HG02840 (cell line): ENCODE measurements around the gene ZDHHC8.

ENCODE experiments used
- ATAC-seq: cut with Tn5 transposase; IDR thresholded peaks from one replicate; pipeline ENCODE4 v1.9.1; 2021; ENCODE audit warnings: mild to moderate bottlenecking, moderate library complexity, moderate number of reproducible peaks; ENCODE audit not compliant: unreplicated experiment, low FRiP score

Gene ZDHHC8, protein sequence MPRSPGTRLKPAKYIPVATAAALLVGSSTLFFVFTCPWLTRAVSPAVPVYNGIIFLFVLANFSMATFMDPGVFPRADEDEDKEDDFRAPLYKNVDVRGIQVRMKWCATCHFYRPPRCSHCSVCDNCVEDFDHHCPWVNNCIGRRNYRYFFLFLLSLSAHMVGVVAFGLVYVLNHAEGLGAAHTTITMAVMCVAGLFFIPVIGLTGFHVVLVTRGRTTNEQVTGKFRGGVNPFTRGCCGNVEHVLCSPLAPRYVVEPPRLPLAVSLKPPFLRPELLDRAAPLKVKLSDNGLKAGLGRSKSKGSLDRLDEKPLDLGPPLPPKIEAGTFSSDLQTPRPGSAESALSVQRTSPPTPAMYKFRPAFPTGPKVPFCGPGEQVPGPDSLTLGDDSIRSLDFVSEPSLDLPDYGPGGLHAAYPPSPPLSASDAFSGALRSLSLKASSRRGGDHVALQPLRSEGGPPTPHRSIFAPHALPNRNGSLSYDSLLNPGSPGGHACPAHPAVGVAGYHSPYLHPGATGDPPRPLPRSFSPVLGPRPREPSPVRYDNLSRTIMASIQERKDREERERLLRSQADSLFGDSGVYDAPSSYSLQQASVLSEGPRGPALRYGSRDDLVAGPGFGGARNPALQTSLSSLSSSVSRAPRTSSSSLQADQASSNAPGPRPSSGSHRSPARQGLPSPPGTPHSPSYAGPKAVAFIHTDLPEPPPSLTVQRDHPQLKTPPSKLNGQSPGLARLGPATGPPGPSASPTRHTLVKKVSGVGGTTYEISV

DNA sequence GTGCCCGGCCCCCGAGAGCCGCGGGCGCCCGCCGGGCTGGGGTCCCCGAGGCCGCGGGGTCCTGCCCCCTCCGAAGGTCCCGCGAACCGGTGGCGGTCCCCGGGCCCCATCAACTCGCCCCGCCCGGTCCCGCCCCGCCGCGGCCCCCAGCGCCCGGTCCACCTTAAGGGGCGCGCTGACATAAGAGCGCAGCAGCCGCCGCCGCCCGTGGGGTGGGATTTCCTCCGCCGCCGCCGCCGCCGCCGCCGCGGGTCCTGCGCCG is at the start of gene ZDHHC8:
ZDHHC8 (plus strand) TSS at position 208 of the 262 bp plus-strand sequence. CDS start 144 bp downstream, outside the sequence.
- no peak for ATAC-seq

DNA sequence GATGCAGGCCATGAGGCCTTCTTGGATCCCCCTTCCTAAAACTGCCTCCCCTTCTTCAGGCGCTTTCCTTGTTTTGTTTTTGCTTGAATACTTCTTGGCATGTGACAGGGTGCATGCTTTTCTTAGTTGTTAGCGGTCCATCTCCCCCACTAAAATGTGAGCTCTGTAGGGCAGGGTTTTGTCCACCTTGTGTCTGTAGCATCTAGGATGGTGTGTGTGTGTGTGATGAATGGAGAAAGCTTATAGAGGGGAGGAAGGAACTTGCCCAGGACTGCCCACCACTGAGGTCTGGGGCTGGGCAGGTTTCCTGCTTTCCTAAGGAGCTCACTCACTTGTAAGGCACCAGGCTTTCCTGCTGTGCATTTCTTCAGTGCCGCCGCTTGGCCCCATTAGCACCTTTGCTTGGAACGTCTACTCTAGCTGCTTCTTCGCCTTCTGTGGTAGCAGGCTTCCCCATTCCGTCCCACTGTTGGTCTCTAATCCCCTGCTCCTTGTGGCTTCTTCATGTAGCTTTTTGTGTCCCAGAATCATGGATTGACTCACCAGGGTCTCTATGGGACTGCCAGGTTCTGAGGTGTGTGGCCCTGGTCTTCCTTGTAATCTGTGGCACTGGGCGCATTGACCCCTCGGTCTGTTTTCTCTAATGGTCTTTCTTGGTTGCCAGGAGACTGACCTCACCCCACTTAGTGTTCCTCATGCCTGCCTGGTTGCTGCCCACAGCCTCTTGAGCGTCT is 48.3 kb upstream of the ZDHHC8 start:
- ATAC-seq, result no peak

DNA sequence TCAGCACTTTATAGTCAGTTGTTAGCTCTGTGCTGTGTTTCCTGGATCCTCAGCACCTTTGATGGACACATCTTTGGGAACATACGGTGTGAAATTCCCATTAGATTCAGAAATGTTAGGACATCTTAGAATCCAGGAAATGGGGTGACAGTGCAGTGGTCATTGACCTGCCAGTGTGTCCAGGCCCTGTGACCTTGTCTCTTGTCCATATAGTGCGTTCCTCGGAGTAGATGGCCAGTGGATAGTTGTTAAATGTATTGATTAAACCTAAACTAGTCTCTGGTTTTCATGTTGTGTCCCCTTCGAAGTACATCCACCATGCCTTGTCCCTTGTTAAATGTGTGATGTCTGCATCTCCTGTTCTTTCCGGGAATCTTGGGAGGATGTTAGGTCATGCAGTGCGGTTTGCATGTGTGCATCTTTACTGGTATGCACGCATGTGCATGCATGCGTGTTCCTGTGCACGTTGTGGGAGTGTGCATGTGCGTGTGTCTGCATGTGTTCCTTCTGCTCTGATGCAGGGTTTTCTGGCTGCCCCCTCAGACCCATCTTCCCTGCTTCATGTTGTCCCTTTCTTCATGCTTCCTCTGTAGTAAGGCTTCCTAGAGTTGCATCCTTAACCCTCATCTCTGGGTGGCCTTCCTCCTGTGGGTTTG is 47.6 kb upstream of the ZDHHC8 start:
- ATAC-seq, result no peak

DNA sequence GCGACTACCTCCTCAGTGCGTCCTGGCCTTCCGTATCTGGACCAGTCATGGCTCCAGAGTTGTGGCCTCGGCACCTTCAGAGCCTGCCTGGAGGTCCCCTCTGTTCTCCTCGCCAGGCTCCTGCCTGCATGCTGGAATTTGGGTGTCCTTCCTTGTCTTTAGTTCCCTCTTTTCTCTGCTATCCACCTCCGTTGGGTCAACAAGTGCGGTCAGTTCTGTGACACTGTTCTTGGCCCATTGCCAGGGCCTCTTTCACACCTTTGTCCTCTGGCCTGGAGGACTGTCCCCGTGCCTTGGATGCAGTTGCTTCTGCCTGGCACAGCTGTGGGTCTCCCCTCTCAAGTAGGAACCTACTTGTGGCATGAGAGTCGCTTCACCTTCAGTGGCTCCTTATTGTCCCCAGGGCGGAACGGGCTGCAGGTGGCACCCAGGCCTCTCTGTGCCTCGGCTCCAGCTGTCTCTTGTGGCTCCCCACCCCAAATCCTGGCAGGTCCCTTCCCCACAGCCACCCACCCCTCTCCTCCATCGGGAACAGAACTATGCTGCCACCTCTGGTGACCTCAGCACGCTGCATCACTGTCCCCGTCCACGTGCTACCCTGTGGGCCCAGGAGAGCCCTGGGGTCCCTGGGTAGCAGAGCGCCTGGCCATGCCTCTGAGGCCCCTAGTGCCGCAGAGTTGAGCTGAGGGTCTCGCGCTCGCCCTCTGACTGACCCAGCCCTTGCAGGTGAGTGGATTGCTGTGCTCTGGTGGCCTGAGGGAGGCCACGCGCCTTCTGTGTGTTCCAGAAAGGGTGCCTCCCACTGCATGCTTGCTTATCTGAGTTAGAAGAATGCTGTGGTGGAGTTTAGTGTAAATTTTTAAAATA is 46.8 kb upstream of the ZDHHC8 start:
- ATAC-seq, result no peak

DNA sequence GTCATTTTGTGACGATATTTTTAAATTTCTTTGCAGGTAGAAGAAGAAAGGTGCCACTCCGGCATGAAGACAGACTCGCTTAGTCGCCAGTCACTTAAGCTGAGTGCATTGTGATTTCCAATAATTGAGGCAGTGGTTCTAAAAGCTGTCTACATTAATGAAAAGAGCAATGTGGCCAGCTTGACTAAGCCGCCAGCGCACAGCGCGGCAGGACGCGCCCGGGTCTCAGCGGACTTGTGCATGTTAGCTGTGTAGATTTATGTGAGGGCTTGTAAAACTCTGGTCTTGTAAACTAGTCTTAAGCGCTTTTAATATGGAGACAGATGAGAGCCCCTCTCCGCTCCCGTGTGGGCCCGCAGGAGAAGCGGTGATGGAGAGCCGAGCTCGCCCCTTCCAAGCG is 46.0 kb upstream of the ZDHHC8 start:
- no peak for ATAC-seq

DNA sequence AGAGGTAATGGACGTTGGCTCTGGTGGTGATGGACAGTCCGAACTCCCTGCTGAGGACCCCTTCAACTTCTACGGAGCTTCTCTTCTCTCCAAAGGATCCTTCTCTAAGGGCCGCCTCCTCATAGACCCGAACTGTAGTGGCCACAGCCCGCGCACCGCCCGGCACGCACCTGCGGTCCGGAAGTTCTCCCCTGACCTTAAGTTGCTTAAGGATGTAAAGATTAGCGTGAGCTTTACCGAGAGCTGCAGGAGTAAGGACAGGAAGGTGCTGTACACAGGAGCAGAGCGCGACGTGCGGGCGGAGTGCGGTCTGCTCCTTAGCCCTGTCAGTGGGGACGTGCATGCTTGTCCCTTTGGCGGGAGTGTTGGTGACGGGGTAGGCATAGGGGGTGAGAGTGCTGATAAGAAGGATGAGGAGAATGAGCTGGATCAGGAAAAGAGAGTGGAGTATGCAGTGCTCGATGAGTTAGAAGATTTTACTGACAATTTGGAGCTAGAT is 45.5 kb upstream of the ZDHHC8 start:
- ATAC-seq, result no peak

DNA sequence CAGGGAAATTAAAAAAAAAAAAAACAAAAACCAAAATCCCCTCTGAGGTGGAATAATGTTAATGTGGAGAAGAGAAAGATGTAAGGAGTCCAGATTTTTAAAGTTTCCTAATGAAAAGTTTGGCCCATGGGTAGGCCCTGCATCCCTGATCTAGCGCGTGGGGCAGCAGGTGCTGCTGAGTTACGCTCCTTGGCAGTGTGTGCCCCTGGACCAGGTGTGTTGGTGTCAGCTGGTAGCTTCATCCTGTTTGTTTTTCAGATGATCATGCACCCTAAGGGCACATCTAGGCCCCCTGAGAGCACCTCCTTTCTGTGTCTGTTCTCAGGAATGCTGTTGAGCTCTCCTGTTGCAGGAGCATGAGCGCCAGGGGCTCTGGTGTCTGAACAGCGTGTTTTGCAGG is 44.8 kb upstream of the ZDHHC8 start:
- ATAC-seq, result no peak

DNA sequence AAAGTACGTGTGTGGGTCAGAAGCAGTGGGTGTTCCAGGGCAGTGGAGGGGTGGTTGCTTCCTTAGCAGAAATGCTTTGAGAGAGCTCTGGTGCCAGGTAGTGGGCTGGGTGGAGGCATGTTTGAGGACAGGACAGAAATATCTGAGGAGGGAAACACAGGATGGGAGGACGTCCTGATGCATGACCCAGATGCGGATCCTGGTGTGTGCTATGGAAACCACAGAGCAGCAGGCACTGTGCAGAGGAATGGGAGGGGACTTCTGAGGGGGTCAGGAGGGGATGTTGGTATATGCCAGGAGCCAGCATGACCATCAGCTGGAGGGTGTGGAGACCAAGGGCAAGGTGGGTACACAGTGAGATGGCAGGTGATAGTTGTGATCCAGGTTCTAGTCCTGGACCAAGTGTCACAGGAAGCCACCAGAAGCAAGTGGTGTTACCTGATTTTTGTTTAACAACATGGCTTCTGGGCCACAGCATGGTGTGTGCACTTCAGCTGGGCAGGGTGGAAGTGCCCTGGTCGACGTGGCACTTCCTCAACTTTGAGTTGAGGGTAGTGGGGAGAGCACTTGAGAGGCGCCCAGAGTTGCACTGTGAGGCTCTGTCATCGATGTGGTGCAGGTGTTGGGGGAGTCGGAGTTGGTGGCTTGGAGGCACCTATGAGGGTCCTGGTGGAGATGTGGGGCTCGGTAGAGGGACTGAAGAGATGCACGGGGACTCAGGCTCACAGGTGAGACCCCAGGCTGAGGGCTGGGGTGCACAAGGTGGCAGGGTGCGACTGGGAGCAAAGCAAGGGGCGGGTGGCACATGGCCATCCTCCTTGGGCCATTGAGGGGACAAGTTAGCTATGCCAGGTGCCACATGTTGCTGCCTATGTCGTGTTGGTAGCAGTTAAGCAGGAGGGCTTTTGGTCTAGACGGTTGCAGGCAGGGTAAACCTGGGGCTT is 44.0 kb upstream of the ZDHHC8 start:
- no peak for ATAC-seq

DNA sequence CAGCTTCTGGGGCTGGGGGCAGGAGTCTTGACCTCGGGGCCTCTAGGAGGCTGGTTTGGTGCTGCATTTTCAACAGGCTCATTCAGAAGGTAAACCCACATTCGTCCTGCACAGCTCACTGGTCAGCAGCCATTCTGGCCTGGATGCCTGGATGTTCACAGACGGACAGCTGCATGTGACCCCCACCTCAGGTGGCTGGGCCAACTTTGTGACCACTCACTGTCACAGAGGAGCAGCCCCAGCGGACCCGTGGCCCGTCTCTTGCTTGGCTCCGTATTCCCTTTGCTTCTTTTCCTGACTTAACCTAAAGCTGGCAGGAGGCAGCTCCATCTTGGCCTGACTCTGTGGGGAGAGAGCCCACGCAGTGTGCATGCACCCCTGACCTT is 43.3 kb upstream of the ZDHHC8 start:
- ATAC-seq, result no peak

DNA sequence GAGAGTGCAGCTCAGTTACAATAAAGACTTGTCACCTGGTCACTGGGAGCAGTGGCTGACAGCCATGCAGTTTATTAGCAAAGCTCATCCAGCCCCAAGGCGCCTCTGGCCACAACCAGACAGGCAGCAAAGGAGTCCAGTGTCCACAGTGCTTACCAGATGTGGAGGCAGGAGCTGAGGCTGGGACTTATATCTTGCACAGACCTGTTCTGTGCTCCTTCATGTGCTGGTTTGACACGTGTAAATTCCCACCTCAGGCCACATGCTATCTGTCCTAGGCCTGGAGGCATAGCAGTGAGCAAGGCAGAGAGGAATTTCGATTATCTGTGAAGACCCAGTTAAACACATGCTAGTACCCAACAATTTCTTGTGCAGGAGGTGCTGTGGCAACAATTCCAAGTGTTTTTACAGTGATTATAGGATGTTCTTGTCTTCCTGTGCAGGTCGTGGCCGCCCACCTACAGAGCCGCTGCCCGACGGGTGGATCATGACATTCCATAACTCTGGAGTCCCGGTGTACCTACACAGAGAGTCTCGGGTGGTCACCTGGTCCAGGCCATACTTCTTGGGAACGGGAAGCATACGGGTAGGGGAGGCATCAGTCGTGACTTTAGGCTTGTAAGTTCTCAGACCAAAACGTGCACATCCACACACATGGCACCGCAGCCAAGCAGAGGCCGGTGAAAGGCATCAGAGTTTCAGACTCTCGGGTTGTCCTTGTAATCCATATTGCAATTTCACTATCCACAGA is 42.2 kb upstream of the ZDHHC8 start:
- ATAC-seq, result no peak

DNA sequence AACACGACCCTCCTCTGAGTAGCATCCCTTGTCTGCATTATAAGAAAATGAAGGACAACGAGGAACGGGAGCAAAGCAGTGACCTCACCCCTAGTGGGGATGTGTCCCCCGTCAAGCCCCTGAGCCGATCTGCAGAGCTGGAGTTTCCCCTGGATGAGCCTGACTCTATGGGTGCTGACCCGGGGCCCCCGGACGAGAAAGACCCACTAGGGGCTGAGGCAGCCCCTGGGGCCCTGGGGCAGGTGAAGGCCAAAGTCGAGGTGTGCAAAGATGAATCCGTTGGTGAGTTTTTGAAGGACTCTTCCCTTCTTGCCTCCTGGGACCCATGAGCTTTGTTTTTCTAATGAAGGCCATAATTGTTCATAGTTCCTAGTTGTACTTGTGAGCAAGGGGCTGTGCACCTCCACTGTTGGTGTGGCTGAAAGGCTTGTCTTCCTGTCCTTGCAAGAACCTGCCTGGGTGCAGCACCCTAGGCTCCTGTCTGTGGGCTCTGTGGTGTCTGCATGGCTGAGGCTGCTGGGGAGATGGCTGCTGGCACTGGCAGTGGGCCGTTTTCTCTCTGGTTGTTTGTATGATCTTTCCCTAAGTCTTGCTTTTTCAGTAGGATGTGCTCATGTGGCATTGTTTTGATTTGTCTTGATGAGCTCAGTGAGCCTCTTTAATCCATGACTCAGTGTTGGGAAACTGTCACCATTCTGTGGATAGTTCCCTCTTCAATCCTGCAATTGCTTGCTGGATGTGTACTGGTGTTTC is 41.5 kb upstream of the ZDHHC8 start:
- ATAC-seq, result no peak

DNA sequence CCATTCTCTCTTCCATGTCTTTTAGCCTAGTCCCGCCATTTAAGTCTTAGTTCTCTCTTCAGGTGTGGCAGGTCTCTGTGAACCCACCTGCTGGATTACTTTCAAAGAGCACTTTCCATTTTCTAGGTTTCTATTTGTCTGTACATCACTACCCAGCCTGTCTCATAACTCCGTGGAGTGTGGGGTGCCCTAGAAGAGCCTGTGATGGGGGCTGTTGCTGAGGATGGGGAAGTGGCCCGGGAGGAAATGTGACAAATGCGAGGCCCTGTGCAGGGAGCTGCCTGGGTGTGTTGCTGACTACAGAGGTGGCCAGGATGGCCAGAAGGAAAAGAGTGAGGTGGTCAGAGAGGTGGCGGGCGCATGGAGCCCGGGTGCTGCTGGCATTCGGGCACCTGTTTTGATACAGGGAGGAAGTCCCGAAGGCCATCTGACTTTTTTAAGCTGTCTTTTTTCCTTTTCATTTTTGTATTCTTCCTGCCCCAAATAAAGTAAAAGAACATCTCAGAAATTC is 40.8 kb upstream of the ZDHHC8 start:
- ATAC-seq, result no peak

DNA sequence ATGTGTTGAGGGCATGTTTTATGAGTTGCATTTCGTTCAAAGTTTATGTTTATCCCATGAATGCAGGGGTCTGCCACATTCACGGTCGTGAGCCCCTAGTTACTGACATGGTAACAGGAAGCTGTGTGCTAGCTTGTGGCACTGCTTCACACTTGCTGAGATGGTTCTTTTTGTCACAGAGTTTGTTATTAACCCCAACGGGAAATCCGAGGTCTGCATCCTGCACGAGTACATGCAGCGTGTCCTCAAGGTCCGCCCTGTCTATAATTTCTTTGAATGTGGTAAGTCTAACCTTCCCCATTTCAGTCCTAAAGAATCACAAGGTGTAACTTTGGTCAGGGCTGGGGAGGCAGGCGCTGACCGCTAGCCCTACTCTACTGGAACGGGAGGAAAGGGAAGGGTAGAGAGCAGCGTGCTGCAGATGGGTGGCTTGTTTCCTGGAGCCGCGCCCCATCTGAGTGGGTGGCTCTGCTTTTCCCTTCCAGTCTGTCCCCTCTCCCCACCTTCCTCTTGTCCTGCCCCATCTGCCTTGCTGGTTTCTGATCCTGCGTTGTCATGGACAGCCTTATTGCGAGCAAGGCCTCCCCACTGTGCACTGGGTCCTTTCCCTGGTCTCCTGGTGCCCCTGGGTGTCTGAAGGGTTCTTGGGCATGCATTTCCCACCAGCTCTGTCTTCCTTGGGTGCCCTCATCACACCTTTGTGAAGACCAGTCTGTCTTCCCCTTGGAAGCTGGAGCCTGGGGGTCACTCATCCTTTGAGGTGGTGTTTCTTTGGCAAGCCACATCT is 39.7 kb upstream of the ZDHHC8 start:
- no peak for ATAC-seq

DNA sequence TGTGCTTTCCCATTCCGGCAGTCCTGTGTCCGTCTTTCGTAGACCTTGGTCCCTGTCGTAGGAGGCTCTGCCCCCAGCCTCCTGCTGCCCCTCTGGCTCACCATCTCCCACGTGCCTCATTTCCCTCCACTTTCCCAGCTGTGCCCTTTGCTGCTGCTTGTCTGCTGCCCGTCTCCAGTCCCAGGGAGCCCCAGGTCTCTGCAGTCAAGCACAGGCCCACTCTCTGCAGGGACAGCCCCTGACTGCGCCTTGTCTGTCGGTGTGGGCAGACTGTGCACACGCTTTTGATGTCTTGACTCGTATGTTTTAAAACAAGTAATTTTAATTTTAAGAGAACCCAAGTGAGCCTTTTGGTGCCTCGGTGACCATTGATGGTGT is 39.1 kb upstream of the ZDHHC8 start:
- ATAC-seq, result no peak

DNA sequence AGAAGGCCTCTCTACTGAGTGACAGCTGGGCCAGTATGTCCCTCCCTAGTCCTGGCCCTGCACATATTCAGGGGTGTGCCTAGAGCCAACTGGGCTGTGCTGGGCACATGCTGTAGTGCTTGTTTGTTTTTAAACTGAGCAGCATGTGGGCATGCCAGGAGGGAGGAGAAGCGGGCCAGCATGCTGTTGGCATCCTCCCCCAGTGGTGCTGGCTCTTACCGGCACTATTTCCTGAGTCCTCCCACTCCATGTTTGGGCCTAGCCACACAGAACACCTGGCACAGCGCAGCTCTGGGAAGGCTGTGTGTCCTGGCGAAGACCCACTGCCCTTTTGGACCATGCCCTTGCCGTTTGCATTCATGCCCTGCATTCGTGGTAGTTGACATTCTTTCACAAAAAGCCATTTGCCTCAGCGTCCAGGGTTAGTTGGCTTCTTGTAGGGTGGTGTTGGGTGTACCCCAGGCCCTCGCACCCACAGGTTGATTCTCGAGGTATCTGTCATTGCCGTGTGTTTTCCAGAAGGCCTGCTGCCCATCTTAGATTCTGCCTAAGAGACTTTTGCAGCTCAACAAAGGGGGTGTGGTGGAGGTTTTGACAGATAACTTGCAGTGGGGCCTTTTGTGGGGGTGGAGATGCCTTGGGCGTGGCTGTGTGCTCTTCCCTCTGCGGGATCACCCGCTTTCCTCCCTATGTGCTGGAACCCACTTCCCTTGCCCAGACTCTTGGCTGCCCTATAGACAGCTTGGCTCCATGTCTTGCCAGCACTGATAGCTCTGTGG is 38.0 kb upstream of the ZDHHC8 start:
- ATAC-seq, result no peak
